Measurements from ENCODE around the gene BRIP1.
"Not testable (repeated sequence)": the region's sequence is repeated elsewhere in the genome, so short reads cannot be mapped to it uniquely, and the experiment has no call there.

Gene BRIP1

GRCh38 chr17:61805399-61805798 lies 57.9 kb downstream of the BRIP1 start:
- DNase-seq (ENCODE audit: low read depth in 1 of 2, low spot score in 1 of 2): no peak

- DNase-seq (ENCODE audit: low read depth in 1 of 2, low spot score in 1 of 2): no peak
Observed at GRCh38 chr17:61803796-61804195, 59.5 kb downstream of the BRIP1 start.

- DNase-seq (ENCODE audit: low read depth in 1 of 2, low spot score in 1 of 2): no peak
Observed at GRCh38 chr17:61803216-61803615, 60.1 kb downstream of the BRIP1 start.

GRCh38 chr17:61799812-61800484 lies 63.4 kb downstream of the BRIP1 start:
- DNase-seq (ENCODE audit: low read depth in 1 of 2, low spot score in 1 of 2): no peak

GRCh38 chr17:61797283-61797682 lies 66.0 kb downstream of the BRIP1 start:
- DNase-seq (ENCODE audit: low read depth in 1 of 2, low spot score in 1 of 2): no peak

- DNase-seq (ENCODE audit: low read depth in 1 of 2, low spot score in 1 of 2): no peak
Observed at GRCh38 chr17:61795546-61795945, 67.8 kb downstream of the BRIP1 start.

- DNase-seq (ENCODE audit: low read depth in 1 of 2, low spot score in 1 of 2): no peak
Observed at GRCh38 chr17:61794792-61795191, 68.5 kb downstream of the BRIP1 start.

GRCh38 chr17:61794242-61794641 lies 69.1 kb downstream of the BRIP1 start:
- DNase-seq (ENCODE audit: low read depth in 1 of 2, low spot score in 1 of 2): no peak

GRCh38 chr17:61793565-61793964 lies 69.8 kb downstream of the BRIP1 start:
- DNase-seq (ENCODE audit: low read depth in 1 of 2, low spot score in 1 of 2): no peak

- DNase-seq (ENCODE audit: low read depth in 1 of 2, low spot score in 1 of 2): no peak
Observed at GRCh38 chr17:61789872-61790271, 73.5 kb downstream of the BRIP1 start.

GRCh38 chr17:61786088-61786487 lies 77.2 kb downstream of the BRIP1 start:
- no peak for DNase-seq (ENCODE audit: low read depth in 1 of 2, low spot score in 1 of 2)

- no peak for DNase-seq (ENCODE audit: low read depth in 1 of 2, low spot score in 1 of 2)
Observed at GRCh38 chr17:61784510-61784909, 78.8 kb downstream of the BRIP1 start.

GRCh38 chr17:61783556-61784304 lies 79.6 kb downstream of the BRIP1 start:
- DNase-seq (ENCODE audit: low read depth in 1 of 2, low spot score in 1 of 2): no peak

GRCh38 chr17:61783120-61783519 lies 80.2 kb downstream of the BRIP1 start:
- DNase-seq (ENCODE audit: low read depth in 1 of 2, low spot score in 1 of 2): no peak

GRCh38 chr17:61782683-61783082 lies 80.6 kb downstream of the BRIP1 start:
- DNase-seq (ENCODE audit: low read depth in 1 of 2, low spot score in 1 of 2): no peak

GRCh38 chr17:61775364-61775763 lies 88.0 kb downstream of the BRIP1 start:
- no peak for DNase-seq (ENCODE audit: low read depth in 1 of 2, low spot score in 1 of 2)

- no peak for DNase-seq (ENCODE audit: low read depth in 1 of 2, low spot score in 1 of 2)
Observed at GRCh38 chr17:61774724-61775123, 88.6 kb downstream of the BRIP1 start.

GRCh38 chr17:61774087-61774486 lies 89.2 kb downstream of the BRIP1 start:
- DNase-seq (ENCODE audit: low read depth in 1 of 2, low spot score in 1 of 2): not testable (repeated sequence)

GRCh38 chr17:61770752-61771533 lies 92.4 kb downstream of the BRIP1 start:
- no peak for DNase-seq (ENCODE audit: low read depth in 1 of 2, low spot score in 1 of 2)

GRCh38 chr17:61770043-61770442 lies 93.3 kb downstream of the BRIP1 start:
- DNase-seq (ENCODE audit: low read depth in 1 of 2, low spot score in 1 of 2): no peak

- no peak for DNase-seq (ENCODE audit: low read depth in 1 of 2, low spot score in 1 of 2)
Observed at GRCh38 chr17:61768405-61768804, 94.9 kb downstream of the BRIP1 start.

GRCh38 chr17:61766520-61766919 lies 96.8 kb downstream of the BRIP1 start:
- DNase-seq (ENCODE audit: low read depth in 1 of 2, low spot score in 1 of 2): no peak

All from stimulated activated CD4-positive, alpha-beta T cell treated with anti-CD3 and anti-CD28 coated beads, Interleukin-15, amount 100 ng/mL, for 1 hour (primary cell).